H1 (cell line): ENCODE data around the gene LY86. TPM values are rescaled to one million over a fixed set of nuclear protein-coding genes. Genes with fewer than 3 reads are reported as not detected.

ENCODE experiments used
- CHD2 ChIP-seq: IDR thresholded peaks from 2 replicates; pipeline ENCODE4 v1.6.1; 2012; ENCODE audit warnings: low read length, improper control_type of control experiment
- FOSL1 ChIP-seq: IDR thresholded peaks from 2 replicates; pipeline ENCODE4 v1.6.1; 2011; ENCODE audit warnings: mild to moderate bottlenecking, low read depth, low read length, moderate library complexity; ENCODE audit not compliant: insufficient read depth
- NANOG ChIP-seq: IDR thresholded peaks from 2 replicates; pipeline ENCODE4 v1.6.1; 2011; ENCODE audit warnings: low read length, low read depth, mild to moderate bottlenecking, inconsistent platforms; ENCODE audit not compliant: insufficient read depth, poor library complexity, severe bottlenecking
- polyA plus RNA-seq, 7 experiments: library from polyadenylated mRNA; depleted of rRNA in 3 of 7; stranded (reverse) in 5 of 7; unstranded in 2 of 7; fragments of >200 nt in 5 of 7; fragments of 200-250 nt in 2 of 7; gene quantifications; 1 replicate in 5 of 7; 2 replicates in 1 of 7; 4 replicates in 1 of 7; pipeline versions ENCODE4 v1.2.1 to v1.2.3, GENCODE V29; 2011 to 2013; ENCODE audit warnings: missing spikeins in 2 of 7, mixed read lengths in 2 of 7
- total RNA-seq: library from RNA; stranded (reverse); fragmentation: NEBNext Ultra II Directional; extraction: Animal tissue kit (Norgen Biotek cat#: 25700); gene quantifications from 2 replicates; pipeline ENCODE4 v1.2.1, GENCODE V29; 2021

Gene LY86
- total and polyA plus RNA-seq, 2 of the 8 experiments (the other 6 are each of a cell fraction or from before 2014, with no cell fraction given) = not detected

DNA sequence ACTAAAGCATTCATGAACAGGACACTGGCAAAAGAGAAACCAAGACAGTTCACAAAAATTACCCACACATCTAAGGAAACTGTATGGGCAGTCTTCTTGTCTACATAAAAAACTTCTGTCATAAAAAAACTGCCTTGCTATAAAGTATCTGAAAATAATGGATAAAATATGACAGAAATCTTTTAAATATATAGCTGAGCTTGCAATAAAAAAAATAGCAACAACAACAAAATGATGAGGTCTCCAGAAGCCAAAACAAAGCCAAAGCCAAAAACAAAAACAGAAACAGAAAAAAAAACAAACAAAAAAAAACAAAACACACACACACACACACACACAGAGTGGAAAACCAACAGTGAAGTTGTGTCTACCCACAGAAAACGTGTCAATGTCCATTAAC is 14.8 kb downstream of the LY86 start (continued):
- TF ChIP-seq NANOG (no peak), CHD2 (no peak), FOSL1 (no peak)
